ENCODE results near the gene RPL13A.
A peak's percentile ranks its signal among the peaks of the same experiment; 100 is the strongest.

The RPL13A gene

DNA sequence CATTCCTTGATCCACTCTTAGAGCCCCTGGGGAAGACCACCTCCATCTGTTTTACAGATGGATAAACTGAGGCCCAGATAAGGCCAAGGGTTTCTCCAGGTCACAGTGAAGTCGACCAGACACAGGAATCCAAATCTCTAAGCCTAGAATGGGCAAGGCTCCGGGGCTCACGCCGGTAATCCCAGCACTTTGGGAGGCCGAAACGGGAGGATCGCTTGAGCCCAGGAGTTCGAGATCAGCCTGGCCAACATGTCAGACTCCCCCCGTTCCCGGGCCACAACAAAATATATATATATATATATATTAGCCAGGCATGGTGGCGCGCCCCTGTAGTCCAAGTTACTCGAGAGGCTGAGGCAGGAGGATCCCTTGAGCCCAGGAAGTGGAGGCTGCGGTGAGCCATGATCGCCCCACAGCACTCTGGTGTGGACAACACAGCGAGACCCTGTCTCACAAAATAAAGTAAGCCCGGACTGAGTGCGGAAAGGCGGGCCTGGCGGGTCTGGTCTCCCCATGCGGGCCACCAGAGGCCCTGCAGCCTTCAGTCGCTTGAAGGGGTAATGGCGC is 615 bp upstream of the RPL13A start:
- DNase-seq: no peak

DNA sequence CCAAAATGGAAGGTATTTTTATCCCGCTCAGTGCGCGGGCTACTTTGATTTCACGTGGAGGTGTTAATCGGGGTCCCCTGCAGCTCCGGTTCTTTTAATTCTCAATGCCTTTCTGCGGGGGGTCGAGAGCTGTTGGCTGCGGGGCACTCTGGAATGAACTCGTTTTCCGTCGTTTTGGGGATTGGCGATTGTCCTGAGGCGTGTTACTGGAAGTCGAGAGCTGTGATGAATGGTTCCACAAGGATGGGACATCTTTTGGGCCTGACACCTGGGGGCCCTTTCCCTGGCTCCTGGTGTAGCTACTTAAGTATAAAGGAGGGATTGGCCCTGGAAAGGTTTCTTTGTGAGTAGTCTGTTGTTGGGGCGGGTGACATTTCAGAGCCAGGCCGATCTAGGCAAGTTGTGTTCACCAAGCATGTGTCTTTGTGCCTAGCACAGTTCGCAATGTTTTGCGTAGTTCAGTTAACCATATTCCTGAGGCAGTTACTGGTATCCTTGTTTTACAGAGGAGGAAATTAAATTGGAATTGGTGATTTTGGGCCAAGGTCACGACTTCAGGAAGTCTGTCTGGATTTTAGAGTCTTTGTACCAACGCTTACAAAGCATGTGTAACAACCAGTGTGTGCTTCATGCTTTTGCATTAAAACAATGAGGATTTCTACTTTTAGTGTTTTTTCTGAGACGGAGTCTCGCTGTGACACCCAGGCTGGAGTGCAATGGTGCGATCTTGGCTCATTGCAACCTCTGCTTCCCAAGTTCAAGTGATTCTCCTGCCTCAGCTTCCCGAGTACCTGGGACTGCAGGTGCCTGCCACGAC is 846 bp downstream of the RPL13A start:
- DNase-seq: no peak

DNA sequence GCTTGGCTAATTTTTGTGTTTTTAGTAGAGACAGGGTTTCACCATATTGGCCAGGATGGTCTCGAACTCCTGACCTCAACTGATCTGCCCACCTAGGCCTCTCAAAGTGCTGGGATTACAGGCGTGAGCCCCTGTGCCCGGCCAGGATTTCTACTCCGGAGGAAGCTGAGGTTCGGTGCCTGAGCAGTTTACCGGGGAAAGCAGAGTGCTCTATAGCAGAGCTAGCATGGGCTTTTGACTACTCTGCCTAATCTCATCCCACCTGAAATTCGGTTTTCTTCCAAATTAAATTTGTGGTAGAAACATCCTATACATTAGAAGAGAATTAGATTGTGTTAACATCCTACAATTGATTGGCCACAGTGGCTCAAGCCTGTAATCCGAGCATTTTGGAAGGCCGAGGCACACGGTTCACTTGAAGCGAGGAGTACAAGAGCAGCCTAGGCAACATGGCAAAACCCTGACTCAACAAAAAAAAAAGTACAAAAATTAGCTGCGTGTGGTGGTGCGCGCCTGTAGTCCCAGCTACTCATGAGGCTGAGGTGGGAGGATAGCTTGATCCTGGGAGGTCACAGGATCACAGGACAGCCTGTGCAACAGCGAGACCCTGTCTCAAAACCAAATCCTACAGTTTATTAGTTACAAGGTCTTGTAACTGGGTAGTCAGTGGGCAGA is 1.6 kb downstream of the RPL13A start:
- no peak for DNase-seq

GRCh38 chr19:49489601-49490167 is 2.3 kb downstream of the RPL13A start:
- DNase-seq: no peak

GRCh38 chr19:49490287-49491029 is 3.0 kb downstream of the RPL13A start:
- DNase-seq: no peak

- DNase-seq: no peak
These were observed 3.8 kb downstream of the RPL13A start for GRCh38 chr19:49491030-49491803.

GRCh38 chr19:49491804-49492572 is 4.6 kb downstream of the RPL13A start:
- DNase-seq: no peak

GRCh38 chr19:49492573-49493405 is 5.4 kb downstream of the RPL13A start:
- DNase-seq: no peak

GRCh38 chr19:49496574-49497008 is 9.2 kb downstream of the RPL13A start:
- DNase-seq: no peak

GRCh38 chr19:49497047-49497788 is 9.8 kb downstream of the RPL13A start:
- no peak for DNase-seq

DNA sequence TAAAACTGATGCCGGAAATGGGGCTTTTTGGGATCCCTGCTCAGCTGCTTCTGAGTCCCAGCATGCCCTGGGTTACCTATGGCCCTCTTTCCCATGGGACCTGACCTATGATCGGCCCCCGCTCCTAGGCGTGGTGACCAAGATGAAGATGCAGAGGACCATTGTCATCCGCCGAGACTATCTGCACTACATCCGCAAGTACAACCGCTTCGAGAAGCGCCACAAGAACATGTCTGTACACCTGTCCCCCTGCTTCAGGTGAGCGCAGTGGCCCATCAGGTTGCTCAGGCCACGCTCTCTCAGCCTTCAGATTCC is 10.3 kb downstream of the RPL13A start:
- no peak for DNase-seq

GRCh38 chr19:49498475-49498874 is 11.1 kb downstream of the RPL13A start:
- no peak for DNase-seq

DNA sequence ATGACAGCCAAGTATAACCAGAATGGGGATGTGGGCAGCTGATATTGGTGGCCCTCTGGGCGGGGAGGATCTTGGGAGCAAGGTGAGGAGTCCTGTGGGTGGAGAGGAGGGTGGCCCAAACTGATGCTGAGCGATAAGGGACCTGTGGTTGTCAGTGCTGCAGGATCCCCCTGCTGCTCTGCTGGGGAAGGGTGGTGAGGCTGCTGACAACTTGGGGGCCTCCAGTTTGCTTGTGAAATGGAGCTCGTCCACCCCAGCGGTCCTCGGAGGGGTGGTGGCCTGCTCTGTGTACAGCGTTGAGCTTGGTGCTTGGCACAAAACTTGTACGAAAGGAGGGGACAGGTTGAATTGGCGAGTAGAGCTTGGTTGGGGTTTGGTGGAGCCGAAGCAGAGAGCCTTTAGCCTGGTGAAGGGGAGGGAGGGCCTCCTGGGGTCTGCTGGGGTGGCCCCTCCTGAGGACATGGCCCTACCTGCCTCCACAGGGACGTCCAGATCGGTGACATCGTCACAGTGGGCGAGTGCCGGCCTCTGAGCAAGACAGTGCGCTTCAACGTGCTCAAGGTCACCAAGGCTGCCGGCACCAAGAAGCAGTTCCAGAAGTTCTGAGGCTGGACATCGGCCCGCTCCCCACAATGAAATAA is 11.7 kb downstream of the RPL13A start:
- DNase-seq: no peak

DNA sequence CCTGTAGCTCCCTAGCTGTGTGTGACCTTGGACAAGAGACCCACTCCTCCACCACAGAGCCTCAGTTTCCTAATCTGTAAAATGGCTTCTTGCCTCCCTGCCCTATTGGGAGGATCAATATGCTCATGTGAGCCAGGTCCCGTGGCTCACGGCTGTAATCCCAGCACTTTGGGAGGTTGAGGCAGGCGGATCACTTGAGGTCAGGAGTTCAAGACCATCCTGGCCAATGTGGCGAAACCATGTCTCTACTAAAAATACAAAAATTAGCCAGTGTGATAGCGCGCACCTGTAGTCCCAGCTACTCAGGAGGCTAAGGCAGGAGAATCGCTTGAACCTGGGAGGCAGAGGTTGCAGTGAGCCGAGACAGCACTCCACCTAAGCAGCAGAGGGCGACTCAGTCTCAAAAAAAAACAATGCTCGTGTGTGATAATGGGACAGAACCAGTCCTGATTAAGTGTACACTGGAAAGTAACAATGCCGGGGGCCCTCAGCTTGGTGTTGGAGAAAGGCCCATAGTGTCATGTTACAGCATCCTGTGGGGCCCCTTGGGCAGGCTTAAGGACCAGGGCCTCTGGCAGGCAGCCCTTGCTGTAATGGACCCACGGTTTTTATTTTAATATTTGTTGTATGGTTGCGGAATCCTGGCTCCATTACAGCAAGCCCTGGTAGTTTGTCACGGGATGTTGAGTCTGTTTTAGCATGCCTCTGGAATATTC is 15.6 kb downstream of the RPL13A start:
- peak; percentile 54 for DNase-seq

DNA sequence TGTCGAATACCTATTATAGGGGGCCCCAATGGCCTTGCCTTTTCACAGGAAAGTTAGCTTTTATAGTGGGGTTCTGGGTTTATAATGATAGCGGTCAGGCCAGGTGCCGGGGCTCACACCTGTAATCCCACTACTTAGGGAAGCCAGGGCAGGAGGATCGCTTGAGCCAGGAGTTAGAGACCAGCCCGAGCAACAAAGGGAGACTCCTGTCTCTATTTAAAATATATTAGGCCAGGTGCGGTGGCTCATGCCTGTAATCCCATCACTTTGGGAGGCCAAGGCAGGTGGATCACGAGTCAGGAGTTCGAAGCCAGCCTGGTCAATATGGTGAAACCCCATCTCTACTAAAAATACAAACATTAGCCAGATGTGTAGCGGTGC is 16.2 kb downstream of the RPL13A start:
- no peak for DNase-seq

DNA sequence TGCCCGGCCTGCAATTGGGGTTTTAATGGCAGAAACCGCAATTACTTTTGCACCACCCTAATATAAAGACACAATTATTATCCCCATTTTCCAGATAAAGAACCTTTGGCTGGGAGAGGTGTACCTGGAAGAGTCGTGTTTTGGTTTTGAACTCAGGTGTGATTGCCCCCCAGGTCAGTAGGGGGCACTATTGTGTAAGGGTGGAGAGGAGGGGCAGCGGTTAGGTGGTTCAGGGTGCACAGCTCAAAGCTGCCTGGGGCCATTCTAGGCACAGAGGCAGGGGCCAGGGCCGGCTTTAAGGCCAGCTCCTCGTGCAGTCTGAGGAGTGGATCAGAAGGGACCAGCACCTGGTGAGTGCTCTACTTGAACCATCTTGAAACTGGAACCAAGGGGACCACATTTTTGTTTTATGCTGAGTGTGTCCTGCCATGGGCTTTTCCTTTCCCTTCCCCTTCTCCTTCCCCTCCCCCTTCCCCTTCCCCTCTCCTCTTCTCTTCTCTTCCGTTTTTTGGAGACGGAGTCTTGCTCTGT is 19.2 kb downstream of the RPL13A start:
- peak; percentile 62 for DNase-seq

- no peak for DNase-seq
These were observed 20.5 kb downstream of the RPL13A start for GRCh38 chr19:49507803-49508494.

All from NCI-H1048 (cell line).